ENCODE results near the gene BID. TPM values are rescaled to one million over a fixed set of nuclear protein-coding genes. Genes with fewer than 3 reads are reported as not detected.

Gene BID
- total RNA-seq, 1 donor from 2014 or later, result 35.1 TPM

DNA sequence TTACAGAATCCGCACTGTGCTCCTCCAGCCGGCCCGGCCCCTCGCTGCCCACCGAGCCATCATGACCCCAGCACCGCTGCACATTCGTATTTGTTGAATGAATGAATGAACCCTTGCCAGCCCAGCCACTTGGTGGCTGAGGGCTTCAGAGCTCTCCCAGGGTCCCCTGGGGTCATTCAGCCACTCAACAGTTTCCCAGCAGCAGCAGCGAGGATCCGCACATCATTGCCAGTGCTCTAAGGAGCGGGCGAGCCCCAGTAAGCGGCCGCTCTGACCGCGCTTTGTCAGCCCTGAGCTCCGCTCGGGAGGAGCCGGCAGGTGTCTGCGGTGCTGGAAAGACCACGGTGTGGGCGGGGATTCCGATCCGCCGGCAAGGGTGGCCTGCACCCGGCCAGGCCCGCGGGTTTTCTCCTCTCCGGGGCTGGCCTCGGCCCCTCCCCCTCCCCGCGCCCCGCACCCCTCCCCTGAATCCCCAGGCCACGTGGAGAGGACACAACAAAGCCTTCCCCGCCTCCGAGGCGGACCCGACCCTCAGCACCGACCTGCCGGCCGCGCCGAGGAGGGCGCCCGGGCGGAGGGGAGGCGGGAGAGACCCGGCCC, 563 bp downstream of the BID start:
- Histone ChIP-seq H3K9ac (ENCODE audit: low read length) (peak overlapping the region; percentile 80), H3K79me2 (ENCODE audit: insufficient read depth, low read length) (peaks cover 38% of the 10 kb centered on the region), H3K4me1 (ENCODE audit: insufficient read depth, low read length) (peaks cover 22% of the 10 kb centered on the region), H3K4me3 (ENCODE audit: insufficient read depth, low read depth, low read length) (peak overlapping the region; percentile 78), H3K4me2 (ENCODE audit: low read length) (peak overlapping the region; percentile 99), H2AFZ (ENCODE audit: low read depth, low read length) (peak overlapping the region; percentile 68), H3K9me3 (ENCODE audit: insufficient read depth, low read depth, low read length) (no peaks in the 10 kb centered on the region), H3K27me3 (ENCODE audit: insufficient read depth, low read length) (no peaks in the 10 kb centered on the region), H3K27ac (ENCODE audit: low read depth, low read length) (no peak overlapping the region), H3K36me3 (ENCODE audit: insufficient read depth, low read length) (no peaks in the 10 kb centered on the region), H4K20me1 (ENCODE audit: insufficient read depth, low read length) (peaks cover 40% of the 10 kb centered on the region)
- TF ChIP-seq EZH2 (IDR thresholded peaks at IDR 0.05; ENCODE audit: insufficient read depth, low read length), result no peak
- TF ChIP-seq, protein P1, sequence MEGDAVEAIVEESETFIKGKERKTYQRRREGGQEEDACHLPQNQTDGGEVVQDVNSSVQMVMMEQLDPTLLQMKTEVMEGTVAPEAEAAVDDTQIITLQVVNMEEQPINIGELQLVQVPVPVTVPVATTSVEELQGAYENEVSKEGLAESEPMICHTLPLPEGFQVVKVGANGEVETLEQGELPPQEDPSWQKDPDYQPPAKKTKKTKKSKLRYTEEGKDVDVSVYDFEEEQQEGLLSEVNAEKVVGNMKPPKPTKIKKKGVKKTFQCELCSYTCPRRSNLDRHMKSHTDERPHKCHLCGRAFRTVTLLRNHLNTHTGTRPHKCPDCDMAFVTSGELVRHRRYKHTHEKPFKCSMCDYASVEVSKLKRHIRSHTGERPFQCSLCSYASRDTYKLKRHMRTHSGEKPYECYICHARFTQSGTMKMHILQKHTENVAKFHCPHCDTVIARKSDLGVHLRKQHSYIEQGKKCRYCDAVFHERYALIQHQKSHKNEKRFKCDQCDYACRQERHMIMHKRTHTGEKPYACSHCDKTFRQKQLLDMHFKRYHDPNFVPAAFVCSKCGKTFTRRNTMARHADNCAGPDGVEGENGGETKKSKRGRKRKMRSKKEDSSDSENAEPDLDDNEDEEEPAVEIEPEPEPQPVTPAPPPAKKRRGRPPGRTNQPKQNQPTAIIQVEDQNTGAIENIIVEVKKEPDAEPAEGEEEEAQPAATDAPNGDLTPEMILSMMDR (IDR thresholded peaks at IDR 0.05; ENCODE audit: insufficient read depth, low read depth, low read length), result no peak
- peaks cover 3% of the 10 kb centered on the region for H3K36me3 Mint-ChIP-seq (ENCODE audit: low read depth, unreplicated experiment)
- peaks cover 18% of the 10 kb centered on the region for H3K27me3 Mint-ChIP-seq (ENCODE audit: low read depth, unreplicated experiment)
- no peak overlapping the region for H3K27ac Mint-ChIP-seq (ENCODE audit: unreplicated experiment)
- H3K4me1 Mint-ChIP-seq (ENCODE audit: low read depth, unreplicated experiment), result peaks cover 10% of the 10 kb centered on the region
- FAIRE-seq (no peak), DNase-seq (ENCODE audit: low read depth) (no peak)
- peak overlapping the region; percentile 83 for H3K4me3 Mint-ChIP-seq (ENCODE audit: unreplicated experiment)
- no peaks in the 10 kb centered on the region for H3K9me3 Mint-ChIP-seq (ENCODE audit: unreplicated experiment)

DNA sequence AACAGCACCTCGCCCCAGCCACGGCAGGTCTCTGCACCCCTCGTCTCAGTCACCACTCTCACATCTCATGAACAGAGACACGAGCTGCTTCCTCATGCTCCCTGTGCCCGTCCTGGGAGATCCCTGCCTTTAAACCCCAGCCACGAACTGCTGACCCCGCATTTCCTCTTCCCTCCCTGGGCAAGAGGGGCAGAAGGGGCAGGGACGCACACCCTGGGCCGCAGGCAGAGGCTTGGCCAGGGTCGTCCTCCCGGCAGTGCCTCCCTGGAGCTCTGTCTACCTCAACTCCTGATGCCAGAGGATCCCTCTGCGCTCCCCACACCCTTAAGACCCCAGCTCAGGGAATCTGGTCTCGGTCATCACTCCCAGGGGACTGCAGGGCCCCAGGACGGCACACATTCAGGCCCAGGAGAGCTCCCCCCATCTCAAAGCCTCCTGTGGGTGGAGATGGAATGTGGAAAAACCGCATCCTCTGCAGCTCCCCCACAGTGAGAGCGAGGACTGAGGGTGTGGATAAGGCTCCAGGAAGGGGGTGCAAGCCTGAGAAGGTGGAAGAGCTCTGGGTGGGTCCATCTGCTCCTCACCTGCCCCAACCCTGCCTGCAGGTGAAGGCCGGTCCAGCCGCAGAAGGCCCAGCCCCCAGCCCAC, 1.2 kb downstream of the BID start:
- H3K36me3 Mint-ChIP-seq (ENCODE audit: low read depth, unreplicated experiment), result peaks cover 3% of the 10 kb centered on the region
- DNase-seq (ENCODE audit: low read depth) (peak; percentile 51), FAIRE-seq (no peak)
- no peaks in the 10 kb centered on the region for H3K36me3 ChIP-seq (ENCODE audit: insufficient read depth, low read length)
- no peak for TF ChIP-seq EZH2 (IDR thresholded peaks at IDR 0.05; ENCODE audit: insufficient read depth, low read length)
- TF ChIP-seq, protein P1 (IDR thresholded peaks at IDR 0.05; ENCODE audit: insufficient read depth, low read depth, low read length), result no peak
- H3K4me3 ChIP-seq (ENCODE audit: insufficient read depth, low read depth, low read length), result peak overlapping the region; percentile 78
- peak overlapping the region; percentile 83 for H3K4me3 Mint-ChIP-seq (ENCODE audit: unreplicated experiment)
- no peak overlapping the region for H3K27ac ChIP-seq (ENCODE audit: low read depth, low read length)
- no peaks in the 10 kb centered on the region for H3K9me3 ChIP-seq (ENCODE audit: insufficient read depth, low read depth, low read length)
- no peak overlapping the region for H3K27ac Mint-ChIP-seq (ENCODE audit: unreplicated experiment)
- peak overlapping the region; percentile 68 for H2AFZ ChIP-seq (ENCODE audit: low read depth, low read length)
- no peaks in the 10 kb centered on the region for H3K9me3 Mint-ChIP-seq (ENCODE audit: unreplicated experiment)
- H3K4me1 ChIP-seq (ENCODE audit: insufficient read depth, low read length), result peaks cover 22% of the 10 kb centered on the region
- H4K20me1 ChIP-seq (ENCODE audit: insufficient read depth, low read length), result peaks cover 44% of the 10 kb centered on the region
- peak overlapping the region; percentile 99 for H3K4me2 ChIP-seq (ENCODE audit: low read length)
- peaks cover 16% of the 10 kb centered on the region for H3K27me3 Mint-ChIP-seq (ENCODE audit: low read depth, unreplicated experiment)
- peak overlapping the region; percentile 80 for H3K9ac ChIP-seq (ENCODE audit: low read length)
- peaks cover 10% of the 10 kb centered on the region for H3K4me1 Mint-ChIP-seq (ENCODE audit: low read depth, unreplicated experiment)
- no peaks in the 10 kb centered on the region for H3K27me3 ChIP-seq (ENCODE audit: insufficient read depth, low read length)
- peaks cover 42% of the 10 kb centered on the region for H3K79me2 ChIP-seq (ENCODE audit: insufficient read depth, low read length)
